SJSA1 (cell line): ENCODE results near the gene CHAD. TPM values are rescaled to one million over a fixed set of nuclear protein-coding genes. Genes with fewer than 3 reads are reported as not detected.

Experiments used
- DNase-seq, 2 experiments: peaks; one replicate each; pipeline ENCODE4 v3.0.0-alpha.2; 2015 to 2020; ENCODE audit warnings: low spot score in 2 of 2, low read depth in 1 of 2
- H3K27ac ChIP-seq: fragments of 250-450 bp; sonication (Bioruptor Pico); 2 replicates; pipeline ENCODE4 v1.5.1; 2020; ENCODE audit warnings: mild to moderate bottlenecking, moderate library complexity
- H3K27me3 ChIP-seq: fragments of 250-450 bp; sonication (Bioruptor Pico); replicated peaks from 2 replicates; pipeline ENCODE4 v1.5.1; 2020; ENCODE audit warnings: mild to moderate bottlenecking, moderate library complexity
- H3K36me3 ChIP-seq: fragments of 250-450 bp; sonication (Bioruptor Pico); 2 replicates; pipeline ENCODE4 v1.5.1; 2020; ENCODE audit warnings: mild to moderate bottlenecking
- H3K4me1 ChIP-seq: fragments of 250-450 bp; sonication (Bioruptor Pico); replicated peaks from 2 replicates; pipeline ENCODE4 v1.6.1; 2021; ENCODE audit warnings: mild to moderate bottlenecking
- H3K4me3 ChIP-seq: fragments of 250-450 bp; sonication (Bioruptor Pico); 2 replicates; pipeline ENCODE4 v1.5.1; 2020; ENCODE audit warnings: mild to moderate bottlenecking
- H3K9me3 ChIP-seq: fragments of 250-450 bp; sonication (Bioruptor Pico); replicated peaks from 2 replicates; pipeline ENCODE4 v1.5.1; 2020; ENCODE audit warnings: mild to moderate bottlenecking
- total RNA-seq: library from RNA; depleted of rRNA; stranded (reverse); fragments of >200 nt; shearing (Covaris generic); gene quantifications from 2 replicates; pipeline ENCODE4 v1.2.3, GENCODE V29; 2014

Gene CHAD
- total RNA-seq, 1 experiment from 2014 or later: not detected

GRCh38 chr17:50452630-50453300 lies 15.9 kb downstream of the CHAD start:
- no peaks in the 10 kb centered on the region for H3K27me3 ChIP-seq
- no peaks in the 10 kb centered on the region for H3K36me3 ChIP-seq
- H3K4me3 ChIP-seq: no peak overlapping the region
- H3K4me1 ChIP-seq: 0 out of 2 replicates have a peak, but pooled peaks cover 3% of the 10 kb centered on the region
- DNase-seq: no peak
- no peaks in the 10 kb centered on the region for H3K9me3 ChIP-seq
- no peak overlapping the region for H3K27ac ChIP-seq

DNA sequence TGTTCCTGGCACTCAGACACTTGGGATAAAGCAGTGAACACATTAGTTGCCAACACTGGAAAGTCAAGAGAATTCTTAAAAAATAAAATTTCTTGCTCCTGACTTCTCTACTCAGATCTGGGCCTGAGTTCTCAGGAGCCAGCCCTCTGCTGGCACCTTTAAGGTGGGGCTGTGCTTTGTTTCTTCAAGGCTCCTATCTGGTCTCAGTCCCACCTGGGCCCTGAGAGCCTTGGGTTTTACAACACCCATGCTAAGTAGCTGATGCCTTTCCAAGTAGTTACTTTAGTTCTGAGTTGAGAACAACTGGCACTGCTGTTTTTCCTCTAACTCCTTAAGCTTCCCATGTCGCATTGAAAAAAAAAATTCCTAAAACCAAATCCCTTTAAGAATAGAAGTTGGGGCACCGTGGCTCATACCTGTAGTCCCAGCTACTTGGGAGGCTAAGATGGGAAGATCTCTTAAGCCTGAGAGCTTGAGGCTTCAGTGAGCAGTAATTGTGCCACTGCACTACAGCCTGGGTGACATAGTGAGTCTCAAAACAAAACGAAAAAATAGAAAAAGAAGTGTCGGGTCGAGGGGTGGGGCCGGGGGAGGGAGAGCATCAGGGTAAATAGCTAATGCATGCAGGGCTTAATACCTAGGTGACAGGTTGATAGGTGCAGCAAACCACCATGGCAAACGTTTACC lies 16.6 kb downstream of the CHAD start:
- Histone ChIP-seq H3K27me3 (no peaks in the 10 kb centered on the region), H3K27ac (no peak overlapping the region), H3K4me1 (0 out of 2 replicates have a peak, but pooled peaks cover 3% of the 10 kb centered on the region), H3K9me3 (no peaks in the 10 kb centered on the region), H3K4me3 (no peak overlapping the region), H3K36me3 (no peaks in the 10 kb centered on the region)
- no peak for DNase-seq

GRCh38 chr17:50448643-50449042 lies 20.0 kb downstream of the CHAD start:
- Histone ChIP-seq H3K9me3 (no peaks in the 10 kb centered on the region), H3K27ac (no peak overlapping the region), H3K27me3 (no peaks in the 10 kb centered on the region), H3K36me3 (no peaks in the 10 kb centered on the region), H3K4me1 (0 out of 2 replicates have a peak, but pooled peaks cover 3% of the 10 kb centered on the region), H3K4me3 (no peak overlapping the region)
- DNase-seq: no peak

DNA sequence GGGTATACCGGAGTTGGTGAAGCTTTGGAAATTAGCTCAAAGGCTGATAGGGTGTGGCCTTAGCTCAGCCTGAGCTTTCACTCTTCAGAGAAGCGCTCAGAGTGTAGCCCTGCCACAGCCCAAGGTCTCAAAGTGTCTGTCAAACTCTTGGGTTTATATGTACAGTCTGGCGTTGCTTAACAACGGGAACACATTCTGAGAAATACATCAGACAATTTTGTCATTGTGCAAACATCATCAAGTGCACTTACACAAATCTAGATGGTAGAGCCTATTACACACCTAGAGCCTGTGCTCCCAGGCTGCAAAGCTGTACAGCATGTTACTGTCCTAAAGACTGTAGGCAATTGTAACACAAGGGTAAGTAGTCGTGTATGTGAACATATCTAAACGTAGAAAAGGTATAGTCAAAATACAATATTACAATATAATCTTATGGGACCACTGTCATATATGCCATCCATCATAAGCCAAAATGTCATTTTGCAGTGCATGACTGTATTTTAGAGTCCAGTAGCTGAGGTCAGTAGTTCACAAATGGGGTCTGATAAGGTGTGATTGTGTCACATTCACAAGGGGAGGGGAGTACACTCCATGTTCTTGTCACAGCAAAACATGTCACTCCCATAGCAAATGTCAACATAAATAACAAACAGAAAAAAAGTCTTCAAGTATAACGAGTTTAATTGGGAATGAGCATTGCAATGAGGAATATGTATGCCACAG lies 20.6 kb downstream of the CHAD start:
- no peaks in the 10 kb centered on the region for H3K27me3 ChIP-seq
- H3K36me3 ChIP-seq: no peaks in the 10 kb centered on the region
- no peak overlapping the region for H3K4me3 ChIP-seq
- 0 out of 2 replicates have a peak, but pooled peaks cover 3% of the 10 kb centered on the region for H3K4me1 ChIP-seq
- no peak for DNase-seq
- H3K9me3 ChIP-seq: no peaks in the 10 kb centered on the region
- H3K27ac ChIP-seq: no peak overlapping the region

DNA sequence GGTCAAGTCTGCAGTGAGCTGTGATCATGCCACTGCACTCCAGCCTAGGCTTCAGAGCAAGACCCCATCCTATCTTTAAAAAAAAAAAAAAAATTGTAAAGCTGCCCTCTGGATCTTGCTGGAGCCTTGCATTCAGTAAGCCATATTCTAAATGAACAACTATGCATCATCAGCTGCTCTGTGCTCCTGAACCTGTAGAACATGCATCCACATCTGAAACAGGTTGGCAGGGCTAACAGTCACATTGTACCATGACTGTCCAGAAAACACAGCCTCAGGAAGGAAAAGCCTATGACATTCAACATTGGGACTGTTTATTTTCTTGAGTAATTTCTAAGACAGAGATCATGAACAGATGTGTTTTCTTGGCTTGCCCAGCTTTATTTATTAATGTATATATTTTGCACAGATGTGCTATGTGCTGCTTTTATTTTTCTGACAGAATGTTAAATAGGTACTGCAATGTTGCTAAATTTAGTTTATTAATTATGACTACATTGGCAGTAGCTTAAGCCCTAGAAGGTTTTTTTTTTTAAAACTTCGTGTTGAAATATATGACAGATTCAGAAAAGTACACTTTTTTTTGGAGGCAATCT lies 22.9 kb downstream of the CHAD start:
- Histone ChIP-seq H3K4me1 (0 out of 2 replicates have a peak, but pooled peaks cover 3% of the 10 kb centered on the region), H3K9me3 (no peaks in the 10 kb centered on the region), H3K4me3 (no peak overlapping the region), H3K27ac (no peak overlapping the region), H3K27me3 (no peaks in the 10 kb centered on the region), H3K36me3 (no peaks in the 10 kb centered on the region; the same call in 1 of the 2 replicates)
- no peak for DNase-seq

DNA sequence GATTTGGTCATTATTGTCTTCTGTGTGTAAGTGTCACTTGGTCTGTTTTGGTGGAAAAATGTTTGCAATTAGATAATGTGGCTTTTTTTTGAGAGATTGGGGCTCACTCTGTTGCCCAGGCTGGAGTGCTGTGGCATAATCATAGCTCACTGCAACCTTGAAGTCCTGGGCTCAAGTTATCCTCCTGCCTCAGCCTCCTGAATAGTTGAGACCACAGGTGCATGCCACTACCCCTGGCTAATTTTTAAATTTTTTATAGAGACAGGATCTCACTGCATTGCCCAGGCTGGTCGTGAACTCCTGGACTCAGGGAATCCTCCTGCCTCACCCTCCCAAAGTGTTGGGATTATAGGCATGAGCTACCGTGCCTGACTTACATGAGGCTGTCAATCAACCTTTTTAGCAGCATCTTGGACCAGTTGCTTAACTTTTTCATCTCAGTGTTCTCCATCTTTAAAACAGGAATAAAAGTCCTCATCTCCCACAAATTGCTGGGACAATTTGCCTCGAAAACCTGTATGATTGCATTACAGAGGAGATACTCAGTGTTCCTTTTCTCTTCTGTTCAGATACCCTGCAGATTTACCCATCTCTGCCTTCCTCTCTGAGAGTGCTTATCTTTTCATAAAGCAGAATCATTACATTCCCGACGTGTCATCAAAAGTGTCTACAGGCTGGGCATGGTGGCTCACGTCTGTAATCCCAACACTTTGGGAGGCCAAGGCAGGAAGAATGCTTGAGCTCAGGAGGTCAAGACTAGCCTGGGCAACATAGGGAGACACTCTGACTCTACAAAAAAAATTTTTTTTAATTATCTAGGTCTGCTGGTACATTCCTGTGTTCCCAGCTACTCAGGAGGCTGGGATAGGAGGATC lies 23.6 kb downstream of the CHAD start:
- no peaks in the 10 kb centered on the region for H3K9me3 ChIP-seq
- no peaks in the 10 kb centered on the region for H3K27me3 ChIP-seq
- H3K4me1 ChIP-seq: no peaks in the 10 kb centered on the region
- no peaks in the 10 kb centered on the region; the same call in 1 of the 2 replicates for H3K36me3 ChIP-seq
- no peak overlapping the region for H3K27ac ChIP-seq
- H3K4me3 ChIP-seq: no peak overlapping the region
- no peak for DNase-seq

- no peaks in the 10 kb centered on the region for H3K27me3 ChIP-seq
- H3K4me1 ChIP-seq: no peaks in the 10 kb centered on the region
- H3K36me3 ChIP-seq: no peaks in the 10 kb centered on the region; the same call in 1 of the 2 replicates
- no peak overlapping the region for H3K27ac ChIP-seq
- DNase-seq: no peak
- no peaks in the 10 kb centered on the region for H3K9me3 ChIP-seq
- no peak overlapping the region for H3K4me3 ChIP-seq
Measured at GRCh38 chr17:50443505-50443974, 25.1 kb downstream of the CHAD start.

DNA sequence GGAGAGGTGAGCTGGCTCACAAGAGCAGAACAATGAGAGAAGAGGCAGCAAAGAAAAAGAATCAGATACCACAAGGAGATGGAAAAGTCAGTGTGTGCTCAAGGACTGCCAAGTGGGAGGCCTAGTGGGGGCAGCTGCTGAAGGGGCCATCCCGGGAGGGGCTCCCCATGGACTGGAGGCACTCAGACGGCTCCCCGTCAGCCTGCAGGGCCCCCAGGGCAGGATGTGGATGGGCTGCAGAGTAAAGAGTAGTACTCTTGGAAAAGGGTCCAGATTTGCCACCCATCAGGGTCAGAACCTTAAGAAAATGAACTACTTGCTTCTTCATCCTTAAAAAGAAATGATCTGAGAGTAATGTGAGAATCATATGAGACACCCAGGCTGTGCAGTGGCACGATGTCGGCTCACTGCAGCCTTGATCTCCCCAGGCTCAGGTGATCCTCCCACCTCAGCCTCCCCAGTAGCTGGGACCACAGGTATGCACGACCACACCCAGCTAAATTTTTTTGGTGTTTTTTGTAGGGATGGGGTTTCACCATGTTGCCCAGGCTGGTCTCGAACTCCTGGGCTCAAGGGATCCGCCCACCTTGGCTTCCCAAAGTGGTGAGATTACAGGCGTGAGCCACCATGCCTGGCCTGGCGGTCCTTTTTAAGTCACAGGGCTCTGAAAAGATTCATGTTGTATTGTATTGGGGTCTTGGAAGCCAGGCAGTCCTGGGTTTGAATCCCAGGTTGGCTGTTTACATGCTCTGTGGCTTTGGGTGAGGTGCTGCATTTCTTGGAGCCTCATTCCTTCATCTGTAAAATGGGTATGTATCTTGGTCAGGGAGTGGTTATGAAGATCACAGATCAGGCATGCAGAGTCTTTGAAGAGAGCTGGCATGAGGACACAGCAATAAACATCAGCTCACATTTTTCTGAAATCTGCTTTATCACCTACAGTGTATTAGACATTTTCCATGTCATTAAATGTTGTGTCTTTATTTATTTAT lies 27.5 kb downstream of the CHAD start:
- Histone ChIP-seq H3K36me3 (no peaks in the 10 kb centered on the region; the same call in 1 of the 2 replicates), H3K9me3 (no peaks in the 10 kb centered on the region), H3K27me3 (no peaks in the 10 kb centered on the region), H3K4me3 (no peak overlapping the region), H3K4me1 (no peaks in the 10 kb centered on the region), H3K27ac (no peak overlapping the region)
- DNase-seq: no peak

DNA sequence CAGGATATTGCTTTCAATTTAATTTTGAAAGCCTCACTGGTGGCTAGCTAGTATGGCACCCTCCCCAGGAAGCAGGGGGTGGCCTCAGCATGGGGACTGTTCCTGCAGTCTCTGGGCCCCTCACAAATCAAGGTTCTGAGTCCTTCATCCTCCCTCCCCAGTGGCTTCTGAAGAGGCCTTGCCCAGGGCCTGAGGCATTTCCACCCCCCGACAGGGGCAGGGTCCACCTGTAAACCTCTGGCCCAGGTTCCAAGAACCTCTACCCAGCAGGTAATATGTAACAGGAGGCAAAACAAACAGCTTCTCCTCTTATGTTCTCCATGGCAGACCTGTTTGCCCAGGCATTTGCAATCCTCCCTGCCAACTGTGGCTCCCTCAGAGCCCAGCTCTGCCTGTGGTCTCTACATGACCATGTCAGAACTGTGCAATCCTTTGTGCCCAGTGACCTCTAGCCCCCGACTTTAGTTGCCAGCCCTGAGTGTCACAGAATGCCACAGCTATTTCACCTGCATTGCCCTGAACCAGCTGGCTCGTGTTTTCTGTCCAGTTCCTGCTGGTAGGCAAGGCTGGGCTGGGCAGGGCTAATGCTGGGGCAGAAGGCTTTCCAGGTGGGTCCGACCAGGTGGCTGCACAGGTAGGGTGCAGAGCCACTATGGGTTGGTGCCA lies 28.4 kb downstream of the CHAD start:
- Histone ChIP-seq H3K27me3 (no peaks in the 10 kb centered on the region), H3K27ac (no peak overlapping the region), H3K36me3 (no peaks in the 10 kb centered on the region; the same call in 1 of the 2 replicates), H3K9me3 (no peaks in the 10 kb centered on the region), H3K4me3 (no peak overlapping the region), H3K4me1 (no peaks in the 10 kb centered on the region)
- no peak for DNase-seq

GRCh38 chr17:50439008-50439407 lies 29.7 kb downstream of the CHAD start:
- Histone ChIP-seq H3K9me3 (no peaks in the 10 kb centered on the region), H3K36me3 (no peaks in the 10 kb centered on the region; the same call in 1 of the 2 replicates), H3K27ac (no peak overlapping the region), H3K27me3 (no peaks in the 10 kb centered on the region), H3K4me3 (no peak overlapping the region), H3K4me1 (no peaks in the 10 kb centered on the region)
- DNase-seq: no peak

GRCh38 chr17:50437409-50437808 lies 31.3 kb downstream of the CHAD start:
- Histone ChIP-seq H3K4me1 (no peaks in the 10 kb centered on the region), H3K27me3 (no peaks in the 10 kb centered on the region), H3K9me3 (no peaks in the 10 kb centered on the region)

More at GRCh38 chr17:50437409-50437808, 31.3 kb downstream of the CHAD start:
- Histone ChIP-seq H3K36me3 (no peaks in the 10 kb centered on the region; the same call in 1 of the 2 replicates), H3K4me3 (no peak overlapping the region), H3K27ac (no peak overlapping the region)
- no peak for DNase-seq
